Calu3 (cell line): Measurements from ENCODE around the gene FAR1. TPM values are rescaled to one million over a fixed set of nuclear protein-coding genes. Genes with fewer than 3 reads are reported as not detected.
"Not testable (repeated sequence)": the region's sequence is repeated elsewhere in the genome, so short reads cannot be mapped to it uniquely, and the experiment has no call there.

ENCODE experiments used
- Bru-seq: library from RNA; stranded (reverse); fragments of 400-500 nt; gene quantifications from one replicate; lab custom pipeline; 2021; lab: Mats Ljungman, UMichigan
- BruChase-seq, 2 experiments: library from RNA; stranded (reverse); fragments of 400-500 nt; gene quantifications; one replicate each; lab custom pipeline; 2021; lab: Mats Ljungman, UMichigan
- BruUV-seq: library from RNA; stranded (reverse); fragments of 400-500 nt; replicated peaks from 2 replicates; lab custom pipeline; 2021; lab: Mats Ljungman, UMichigan
- CTCF ChIA-PET: fragments of 300-600 bp; sonication (Branson Sonifier 250); formaldehyde crosslinking; loops from one replicate; lab custom pipeline; 2022; ENCODE audit warnings: antibody characterized with exemption; lab: Charles Lee
- DNase-seq: peaks from one replicate; pipeline ENCODE4 v3.0.0; 2022
- H3K27ac Mint-ChIP-seq: one replicate; pipeline ENCODE4 v1.8.0; 2022; ENCODE audit warnings: mixed read lengths; ENCODE audit not compliant: unreplicated experiment
- H3K27me3 Mint-ChIP-seq: one replicate; pipeline ENCODE4 v1.8.0; 2022; ENCODE audit warnings: mixed read lengths; ENCODE audit not compliant: unreplicated experiment
- H3K36me3 Mint-ChIP-seq: one replicate; pipeline ENCODE4 v1.8.0; 2022; ENCODE audit warnings: mild to moderate bottlenecking, moderate library complexity, mixed read lengths; ENCODE audit not compliant: insufficient read depth, unreplicated experiment
- H3K4me1 Mint-ChIP-seq: one replicate; pipeline ENCODE4 v1.8.0; 2022; ENCODE audit warnings: mild to moderate bottlenecking, low read depth, mixed read lengths; ENCODE audit not compliant: unreplicated experiment
- H3K4me3 Mint-ChIP-seq: one replicate; pipeline ENCODE4 v1.8.0; 2022; ENCODE audit warnings: mild to moderate bottlenecking, low read depth, moderate library complexity, mixed read lengths; ENCODE audit not compliant: unreplicated experiment
- H3K9me3 Mint-ChIP-seq: one replicate; pipeline ENCODE4 v1.8.0; 2022; ENCODE audit warnings: low read depth, mixed read lengths; ENCODE audit not compliant: unreplicated experiment
- intact Hi-C: fragments of 100-400 bp; cut with micrococcal nuclease; formaldehyde crosslinking; loops from one replicate; pipeline ENCODE4 v1.10.0; 2022; ENCODE audit not compliant: unreplicated experiment
- long read RNA-seq: library from polyadenylated mRNA; stranded (forward); transcript quantifications from one replicate; pipeline ENCODE4 v2.0.0, GENCODE V29; 2022
- total RNA-seq: library from RNA; stranded (reverse); gene quantifications from 2 replicates; pipeline ENCODE4 v1.2.3, GENCODE V29; 2022
- TF ChIP-seq, protein P1 (sequence below): fragments of 200-600 bp; IDR thresholded peaks from one replicate; pipeline ENCODE4 v1.8.0; 2022; ENCODE audit warnings: antibody characterized with exemption; ENCODE audit not compliant: unreplicated experiment

Gene FAR1, protein sequence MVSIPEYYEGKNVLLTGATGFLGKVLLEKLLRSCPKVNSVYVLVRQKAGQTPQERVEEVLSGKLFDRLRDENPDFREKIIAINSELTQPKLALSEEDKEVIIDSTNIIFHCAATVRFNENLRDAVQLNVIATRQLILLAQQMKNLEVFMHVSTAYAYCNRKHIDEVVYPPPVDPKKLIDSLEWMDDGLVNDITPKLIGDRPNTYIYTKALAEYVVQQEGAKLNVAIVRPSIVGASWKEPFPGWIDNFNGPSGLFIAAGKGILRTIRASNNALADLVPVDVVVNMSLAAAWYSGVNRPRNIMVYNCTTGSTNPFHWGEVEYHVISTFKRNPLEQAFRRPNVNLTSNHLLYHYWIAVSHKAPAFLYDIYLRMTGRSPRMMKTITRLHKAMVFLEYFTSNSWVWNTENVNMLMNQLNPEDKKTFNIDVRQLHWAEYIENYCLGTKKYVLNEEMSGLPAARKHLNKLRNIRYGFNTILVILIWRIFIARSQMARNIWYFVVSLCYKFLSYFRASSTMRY
- total RNA-seq = 98.9 and 99.6 TPM in 2 replicates
- Bru-seq, nascent RNA = percentile 94 among the genes with signal in this experiment
- percentile 93 among the genes with signal in this experiment for BruChase-seq, experiment 1, labeled RNA remaining after a 6-hour chase
- BruChase-seq, experiment 2, labeled RNA remaining after a 2-hour chase = percentile 94 among the genes with signal in this experiment
- long read RNA-seq, full-length matches to known transcripts = 74 of 82 reads
- long read RNA-seq, partial matches to known transcripts = 0 of 82 reads
- long read RNA-seq, other reads (novel, unspliced or antisense) = 8 of 82 reads

DNA sequence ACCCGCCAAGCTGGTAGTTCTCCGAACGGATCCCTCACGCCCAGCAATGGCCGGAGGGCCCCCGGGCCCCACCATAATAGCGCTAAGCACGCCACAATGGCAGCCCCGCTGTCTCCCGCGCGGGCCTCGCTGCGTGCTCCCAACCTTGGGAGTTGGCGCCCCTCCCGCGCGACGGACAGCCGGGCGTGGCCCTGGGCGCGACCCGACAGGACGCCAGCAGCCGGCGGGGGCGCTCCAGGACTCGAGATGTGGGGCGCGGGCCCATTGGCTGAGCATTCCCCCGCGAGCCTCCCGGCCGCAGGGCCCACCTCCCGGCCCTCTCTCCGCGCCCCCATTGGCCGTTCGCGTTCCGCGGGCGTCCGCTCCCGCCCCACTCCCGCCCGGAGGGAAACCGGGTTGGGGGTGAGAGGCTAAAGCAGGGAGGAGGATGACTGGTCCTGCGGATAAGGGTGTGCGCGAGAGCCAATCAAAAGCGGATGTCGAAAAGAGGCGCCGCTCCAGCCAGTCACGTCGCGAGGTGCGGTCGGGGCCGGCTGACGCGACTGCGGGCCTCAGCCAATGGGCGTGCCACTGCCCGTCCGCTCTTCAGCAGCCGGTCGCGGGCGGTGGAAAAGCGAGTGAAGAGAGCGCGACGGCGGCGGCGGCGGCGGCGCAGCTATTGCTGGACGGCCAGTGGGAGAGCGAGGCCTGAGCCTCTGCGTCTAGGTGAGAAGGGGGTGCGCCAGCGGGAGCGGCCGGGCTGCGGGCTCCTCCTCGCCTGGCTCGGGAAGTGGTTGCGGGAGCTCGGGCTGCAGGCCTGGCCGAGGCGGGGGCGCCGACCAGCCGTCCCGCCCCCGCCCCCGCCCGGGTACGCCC lies at the start of gene FAR1:
TSS of gene FAR1 (plus strand) at position 567 of the 855 bp plus-strand sequence. CDS start 26,098 bp downstream, outside the sequence.
- Mint-ChIP-seq H3K27ac (peak within 1 kb of the TSS; percentile 81), H3K4me3 (peak within 1 kb of the TSS; percentile 94), H3K27me3 (no peaks in the 10 kb centered on the region), H3K4me1 (peaks cover 30% of the 10 kb centered on the region), H3K36me3 (peaks cover 24% of the 10 kb centered on the region), H3K9me3 (no peaks in the 10 kb centered on the region)
- CTCF ChIA-PET = no interaction called here
- intact Hi-C loops = loop anchor here (10.0 kb wide), 1 partner anchor 184 kb away; no protein-coding TSS in a partner anchor
- DNase-seq = peak; percentile 98
- TF ChIP-seq, protein P1, sequence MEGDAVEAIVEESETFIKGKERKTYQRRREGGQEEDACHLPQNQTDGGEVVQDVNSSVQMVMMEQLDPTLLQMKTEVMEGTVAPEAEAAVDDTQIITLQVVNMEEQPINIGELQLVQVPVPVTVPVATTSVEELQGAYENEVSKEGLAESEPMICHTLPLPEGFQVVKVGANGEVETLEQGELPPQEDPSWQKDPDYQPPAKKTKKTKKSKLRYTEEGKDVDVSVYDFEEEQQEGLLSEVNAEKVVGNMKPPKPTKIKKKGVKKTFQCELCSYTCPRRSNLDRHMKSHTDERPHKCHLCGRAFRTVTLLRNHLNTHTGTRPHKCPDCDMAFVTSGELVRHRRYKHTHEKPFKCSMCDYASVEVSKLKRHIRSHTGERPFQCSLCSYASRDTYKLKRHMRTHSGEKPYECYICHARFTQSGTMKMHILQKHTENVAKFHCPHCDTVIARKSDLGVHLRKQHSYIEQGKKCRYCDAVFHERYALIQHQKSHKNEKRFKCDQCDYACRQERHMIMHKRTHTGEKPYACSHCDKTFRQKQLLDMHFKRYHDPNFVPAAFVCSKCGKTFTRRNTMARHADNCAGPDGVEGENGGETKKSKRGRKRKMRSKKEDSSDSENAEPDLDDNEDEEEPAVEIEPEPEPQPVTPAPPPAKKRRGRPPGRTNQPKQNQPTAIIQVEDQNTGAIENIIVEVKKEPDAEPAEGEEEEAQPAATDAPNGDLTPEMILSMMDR = peak; percentile 53
- no TSS peak for BruUV-seq

DNA sequence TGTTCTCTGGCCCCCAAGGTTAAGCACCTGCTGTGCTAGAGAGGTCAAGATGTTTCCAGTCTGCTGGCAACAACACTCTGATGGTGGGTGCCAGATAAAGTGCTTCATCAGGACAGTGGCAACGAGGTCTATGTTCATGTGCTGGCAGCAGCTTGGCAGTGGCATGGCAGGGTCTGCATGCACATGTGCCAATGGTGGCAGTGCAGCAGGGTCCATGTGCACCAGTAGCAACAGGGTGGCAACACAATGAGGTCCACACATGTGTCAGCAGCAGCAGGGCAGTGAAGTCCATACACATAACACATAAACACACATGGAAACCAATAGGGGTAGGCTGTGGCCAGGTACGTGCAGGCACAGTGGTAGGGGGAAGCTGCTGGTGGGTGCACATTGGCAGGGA lies 48.4 kb upstream of the FAR1 start:
- TF ChIP-seq, protein P1 = no peak
- Mint-ChIP-seq H3K27ac (no peak overlapping the region), H3K4me3 (no peak overlapping the region), H3K27me3 (no peaks in the 10 kb centered on the region), H3K9me3 (peaks cover 3% of the 10 kb centered on the region), H3K36me3 (no peaks in the 10 kb centered on the region), H3K4me1 (no peaks in the 10 kb centered on the region)
- DNase-seq = no peak
- no TSS peak for BruUV-seq
- CTCF ChIA-PET = no interaction called here
- intact Hi-C loops = no loop called here

DNA sequence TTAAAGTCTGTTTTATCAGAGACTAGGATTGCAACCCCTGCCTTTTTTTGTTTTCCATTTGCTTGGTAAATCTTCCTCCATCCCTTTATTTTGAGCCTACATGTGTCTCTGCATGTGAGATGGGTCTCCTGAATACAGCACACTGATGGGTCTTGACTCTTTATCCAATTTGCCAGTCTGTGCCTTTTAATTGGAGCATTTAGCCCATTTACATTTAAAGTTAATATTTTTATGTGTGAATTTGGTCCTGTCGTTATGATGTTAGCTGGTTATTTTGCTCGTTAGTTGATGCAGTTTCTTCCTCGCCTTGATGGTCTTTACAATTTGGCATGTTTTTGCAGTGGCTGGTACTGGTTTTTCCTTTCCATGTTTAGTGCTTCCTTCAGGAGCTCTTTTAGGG lies 41.6 kb upstream of the FAR1 start:
- H3K27ac Mint-ChIP-seq, BruUV-seq, H3K36me3 Mint-ChIP-seq, CTCF ChIA-PET, H3K4me3 Mint-ChIP-seq, H3K4me1 Mint-ChIP-seq, DNase-seq, H3K9me3 Mint-ChIP-seq, intact Hi-C loops, H3K27me3 Mint-ChIP-seq: not testable (repeated sequence)

DNA sequence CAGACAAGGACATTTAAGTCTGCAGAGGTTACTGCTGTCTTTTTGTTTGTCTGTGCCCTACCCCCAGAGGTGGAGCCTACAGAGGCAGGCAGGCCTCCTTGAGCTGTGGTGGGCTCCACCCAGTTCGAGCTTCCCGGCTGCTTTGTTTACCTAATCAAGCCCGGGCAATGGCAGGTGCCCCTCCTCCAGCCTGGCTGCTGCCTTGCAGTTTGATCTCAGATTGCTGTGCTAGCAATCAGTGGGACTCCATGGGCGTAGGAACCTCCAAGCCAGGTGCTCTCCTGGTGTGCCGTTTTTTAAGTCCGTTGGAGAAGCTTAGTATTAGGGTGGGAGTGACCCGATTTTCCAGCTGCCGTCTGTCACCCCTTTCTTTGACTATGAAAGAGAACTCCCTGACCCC lies 39.8 kb upstream of the FAR1 start:
- intact Hi-C loops = not testable (repeated sequence)

More for the DNA sequence above, 39.8 kb upstream of the FAR1 start:
- H3K4me1 Mint-ChIP-seq, H3K4me3 Mint-ChIP-seq, H3K27ac Mint-ChIP-seq, DNase-seq, BruUV-seq, H3K36me3 Mint-ChIP-seq, CTCF ChIA-PET, H3K9me3 Mint-ChIP-seq: not testable (repeated sequence)
- peaks cover 23% of the 10 kb centered on the region for H3K27me3 Mint-ChIP-seq
